Measurements from ENCODE around the gene CLCN7.

The CLCN7 gene

GRCh38 chr16:1401061-1401757 lies 73.6 kb downstream of the CLCN7 start:
- DNase-seq (ENCODE audit: insufficient read length) (no peak), FAIRE-seq (no peak)
- TF ChIP-seq TAF1 (IDR thresholded peaks at IDR 0.05; ENCODE audit: borderline replicate concordance, low read depth, low read length) (no peak), POLR2A (IDR thresholded peaks at IDR 0.05; ENCODE audit: low read depth, low read length) (no peak), POLR2AphosphoS5 (IDR thresholded peaks at IDR 0.05; ENCODE audit: low read depth, low read length) (no peak)

- DNase-seq (ENCODE audit: insufficient read length) (no peak), FAIRE-seq (no peak)
- no peak for TF ChIP-seq TAF1 (IDR thresholded peaks at IDR 0.05; ENCODE audit: borderline replicate concordance, low read depth, low read length)
- TF ChIP-seq POLR2A (IDR thresholded peaks at IDR 0.05; ENCODE audit: low read depth, low read length) = no peak
- no peak for TF ChIP-seq POLR2AphosphoS5 (IDR thresholded peaks at IDR 0.05; ENCODE audit: low read depth, low read length)
Measured at GRCh38 chr16:1398826-1399581, 75.8 kb downstream of the CLCN7 start.

GRCh38 chr16:1398351-1398750 lies 76.5 kb downstream of the CLCN7 start:
- no peak for TF ChIP-seq TAF1 (IDR thresholded peaks at IDR 0.05; ENCODE audit: borderline replicate concordance, low read depth, low read length)
- no peak for TF ChIP-seq POLR2A (IDR thresholded peaks at IDR 0.05; ENCODE audit: low read depth, low read length)
- TF ChIP-seq POLR2AphosphoS5 (IDR thresholded peaks at IDR 0.05; ENCODE audit: low read depth, low read length) = no peak
- DNase-seq (ENCODE audit: insufficient read length) (no peak), FAIRE-seq (no peak)

- FAIRE-seq (no peak), DNase-seq (ENCODE audit: insufficient read length) (no peak)
- TF ChIP-seq TAF1 (IDR thresholded peaks at IDR 0.05; ENCODE audit: borderline replicate concordance, low read depth, low read length) (no peak), POLR2A (IDR thresholded peaks at IDR 0.05; ENCODE audit: low read depth, low read length) (no peak), POLR2AphosphoS5 (IDR thresholded peaks at IDR 0.05; ENCODE audit: low read depth, low read length) (no peak)
Measured at GRCh38 chr16:1397779-1398178, 77.0 kb downstream of the CLCN7 start.

- DNase-seq (ENCODE audit: insufficient read length) (no peak), FAIRE-seq (no peak)
- TF ChIP-seq POLR2AphosphoS5 (IDR thresholded peaks at IDR 0.05; ENCODE audit: low read depth, low read length) (no peak), POLR2A (IDR thresholded peaks at IDR 0.05; ENCODE audit: low read depth, low read length) (no peak), TAF1 (IDR thresholded peaks at IDR 0.05; ENCODE audit: borderline replicate concordance, low read depth, low read length) (no peak)
Measured at GRCh38 chr16:1395444-1396031, 79.3 kb downstream of the CLCN7 start.
